Thymus (tissue), 11 donors: ENCODE measurements around the gene CRB2. TPM values are rescaled to one million over a fixed set of nuclear protein-coding genes. Genes with fewer than 3 reads are reported as not detected.

Experiments
- DNase-seq, 9 donors: peaks; one replicate each; pipeline ENCODE4 v3.0.0-alpha.2; 2013; ENCODE audit warnings: low spot score in 9 of 9, low read depth in 6 of 9, missing footprints in 1 of 9
- H3K27ac ChIP-seq, 2 donors: one replicate each; pipeline ENCODE4 v1.5.1; 2013; ENCODE audit warnings: control low read depth in 1 of 2, low read depth in 1 of 2, low read length in 1 of 2, mild to moderate bottlenecking in 1 of 2, moderate library complexity in 1 of 2
- H3K27me3 ChIP-seq, 2 donors: one replicate each; pipeline ENCODE4 v1.5.1; 2013; ENCODE audit warnings: low read length in 1 of 2; ENCODE audit not compliant: control insufficient read depth in 2 of 2, insufficient read depth in 1 of 2
- H3K36me3 ChIP-seq, 2 donors: one replicate each; pipeline ENCODE4 v1.5.1; 2013; ENCODE audit warnings: low read length in 1 of 2, mild to moderate bottlenecking in 1 of 2, moderate library complexity in 1 of 2; ENCODE audit not compliant: control insufficient read depth in 2 of 2, insufficient read depth in 2 of 2
- H3K4me1 ChIP-seq, 2 donors: one replicate each; pipeline ENCODE4 v1.5.1; 2013; ENCODE audit warnings: low read length in 2 of 2; ENCODE audit not compliant: control insufficient read depth in 2 of 2, insufficient read depth in 2 of 2
- H3K4me3 ChIP-seq, 2 donors: one replicate each; pipeline ENCODE4 v1.5.1; 2013; ENCODE audit warnings: low read length in 2 of 2, control low read depth in 1 of 2, mild to moderate bottlenecking in 1 of 2
- H3K9me3 ChIP-seq, 2 donors: one replicate each; pipeline ENCODE4 v1.5.1; 2013; ENCODE audit warnings: low read length in 1 of 2, mild to moderate bottlenecking in 1 of 2; ENCODE audit not compliant: control insufficient read depth in 2 of 2, insufficient read depth in 1 of 2
- WGBS: extraction: QIAGEN DNeasy Blood & Tissue Kit; methylation state at CpG from one replicate; pipeline ENCODE4 v1.1.7; 2013; 5-methylcytosine and 5-hydroxymethylcytosine counted together
- polyA plus RNA-seq: library from polyadenylated mRNA; stranded (reverse); fragments of 200-250 nt; gene quantifications from one replicate; pipeline ENCODE4 v1.2.3, GENCODE V29; 2013
- total RNA-seq: library from RNA; stranded (reverse); fragments of 120-200 nt; gene quantifications from one replicate; pipeline ENCODE4 v1.2.4, GENCODE V29; 2013
- donor health status: healthy.

CRB2 gene
- total and polyA plus RNA-seq, 2 donors, result 0.21 to 0.61 TPM

GRCh38 chr9:123335986-123336329, 20.0 kb upstream of the CRB2 start:
- Histone ChIP-seq H3K27ac (no peak overlapping the region), H3K27me3 (no peaks in the 10 kb centered on the region), H3K36me3 (no peaks in the 10 kb centered on the region), H3K4me1 (peaks cover 19 to 45% of the 10 kb centered on the region in 2 donors), H3K4me3 (no peak overlapping the region), H3K9me3 (no peaks in the 10 kb centered on the region)
- WGBS, result 94% methylated on average over 6 of the region's 6 CpGs
- DNase-seq, result no peak

GRCh38 chr9:123336449-123336848, 19.5 kb upstream of the CRB2 start:
- Histone ChIP-seq H3K9me3 (no peaks in the 10 kb centered on the region), H3K27ac (no peak overlapping the region), H3K4me1 (peaks cover 22 to 50% of the 10 kb centered on the region in 2 donors), H3K27me3 (no peaks in the 10 kb centered on the region), H3K36me3 (no peaks in the 10 kb centered on the region), H3K4me3 (no peak overlapping the region)
- WGBS, result 93% methylated on average over 3 of the region's 3 CpGs
- no peak for DNase-seq

GRCh38 chr9:123336959-123337358, 19.0 kb upstream of the CRB2 start:
- H3K27me3 ChIP-seq, result no peaks in the 10 kb centered on the region
- no peaks in the 10 kb centered on the region for H3K9me3 ChIP-seq
- peaks cover 22 to 52% of the 10 kb centered on the region in 2 donors for H3K4me1 ChIP-seq
- no peak for DNase-seq
- no peak overlapping the region for H3K4me3 ChIP-seq
- H3K27ac ChIP-seq, result no peak overlapping the region
- no peaks in the 10 kb centered on the region for H3K36me3 ChIP-seq

GRCh38 chr9:123337971-123338370, 18.0 kb upstream of the CRB2 start:
- WGBS, result 75% methylated on average over 4 of the region's 4 CpGs
- Histone ChIP-seq H3K4me1 (peaks cover 22 to 52% of the 10 kb centered on the region in 2 donors), H3K4me3 (no peak overlapping the region), H3K27me3 (no peaks in the 10 kb centered on the region), H3K9me3 (no peaks in the 10 kb centered on the region), H3K36me3 (no peaks in the 10 kb centered on the region), H3K27ac (no peak overlapping the region)
- no peak for DNase-seq

GRCh38 chr9:123338710-123339665, 17.0 kb upstream of the CRB2 start:
- no peaks in the 10 kb centered on the region for H3K9me3 ChIP-seq
- H3K4me1 ChIP-seq, result peaks cover 22 to 57% of the 10 kb centered on the region in 2 donors
- H3K36me3 ChIP-seq, result no peaks in the 10 kb centered on the region
- peak overlapping the region; percentile 42 to 46 for H3K4me3 ChIP-seq
- H3K27ac ChIP-seq, result peak overlapping the region; percentile 92 to 93
- DNase-seq, result peak in 8 of 9 donors; percentile 37 to 84 (median 64)
- no peaks in the 10 kb centered on the region for H3K27me3 ChIP-seq
- 19% methylated on average over 35 of the region's 35 CpGs for WGBS

GRCh38 chr9:123339666-123340510, 16.1 kb upstream of the CRB2 start:
- peaks cover 22 to 59% of the 10 kb centered on the region in 2 donors for H3K4me1 ChIP-seq
- 24% methylated on average over 32 of the region's 32 CpGs for WGBS
- H3K27me3 ChIP-seq, result no peaks in the 10 kb centered on the region
- DNase-seq, result peak in 8 of 9 donors; percentile 32 to 85 (median 58)
- H3K27ac ChIP-seq, result peak overlapping the region; percentile 92 to 93
- no peaks in the 10 kb centered on the region for H3K9me3 ChIP-seq
- peak overlapping the region; percentile 42 to 46 for H3K4me3 ChIP-seq
- H3K36me3 ChIP-seq, result no peaks in the 10 kb centered on the region

- Histone ChIP-seq H3K27me3 (no peaks in the 10 kb centered on the region), H3K27ac (no peak overlapping the region), H3K4me3 (no peak overlapping the region), H3K36me3 (no peaks in the 10 kb centered on the region), H3K9me3 (no peaks in the 10 kb centered on the region), H3K4me1 (peaks cover 17 to 48% of the 10 kb centered on the region in 2 donors)
- WGBS, result 96% methylated on average over 6 of the region's 6 CpGs
- no peak for DNase-seq
These were observed 14.2 kb upstream of the CRB2 start for GRCh38 chr9:123341816-123342215.

- no peak overlapping the region for H3K27ac ChIP-seq
- no peaks in the 10 kb centered on the region for H3K36me3 ChIP-seq
- no peak overlapping the region for H3K4me3 ChIP-seq
- no peaks in the 10 kb centered on the region for H3K27me3 ChIP-seq
- 95% methylated on average over 5 of the region's 5 CpGs for WGBS
- no peaks in the 10 kb centered on the region for H3K9me3 ChIP-seq
- H3K4me1 ChIP-seq, result peaks cover 16 to 48% of the 10 kb centered on the region in 2 donors
- no peak for DNase-seq
These were observed 13.8 kb upstream of the CRB2 start for GRCh38 chr9:123342247-123342646.
